Osteoblast (primary cell): ENCODE measurements around the gene ZDHHC16. TPM values are rescaled to one million over a fixed set of nuclear protein-coding genes. Genes with fewer than 3 reads are reported as not detected.
A peak's percentile ranks its signal among the peaks of the same experiment; 100 is the strongest.

Experiments
- DNase-seq: peaks from one replicate; pipeline ENCODE4 v3.0.0; 2011; ENCODE audit warnings: low spot score, mixed read lengths; ENCODE audit not compliant: insufficient read length; ENCODE audit errors: missing footprints
- H2AFZ ChIP-seq: 2 replicates; pipeline ENCODE4 v1.6.0; 2011; ENCODE audit warnings: mild to moderate bottlenecking, low read length
- H3K27ac ChIP-seq: 2 replicates; pipeline ENCODE4 v1.5.1; 2011; ENCODE audit warnings: mild to moderate bottlenecking, low read depth, low read length, moderate library complexity
- H3K27me3 ChIP-seq: 2 replicates; pipeline ENCODE4 v1.6.0; 2012; ENCODE audit warnings: mild to moderate bottlenecking, control low read depth, inconsistent platforms, low read length, moderate library complexity; ENCODE audit not compliant: insufficient read depth
- H3K36me3 ChIP-seq: 2 replicates; pipeline ENCODE4 v1.5.1; 2011; ENCODE audit warnings: mild to moderate bottlenecking, low read length, control low read depth, moderate library complexity; ENCODE audit not compliant: insufficient read depth
- H3K4me1 ChIP-seq: 2 replicates; pipeline ENCODE4 v1.5.1; 2011; ENCODE audit warnings: mild to moderate bottlenecking, low read length, control low read depth, moderate library complexity; ENCODE audit not compliant: insufficient read depth
- H3K4me2 ChIP-seq: 2 replicates; pipeline ENCODE4 v1.6.0; 2011; ENCODE audit warnings: mild to moderate bottlenecking, low read length; ENCODE audit not compliant: insufficient read depth
- H3K4me3 ChIP-seq: fragments of 200-600 bp; sonication (generic); 3 replicates; pipeline ENCODE4 v1.5.1; 2012; ENCODE audit warnings: mild to moderate bottlenecking, low read length, inconsistent platforms; ENCODE audit not compliant: insufficient read depth
- H3K79me2 ChIP-seq: 2 replicates; pipeline ENCODE4 v1.6.0; 2012; ENCODE audit warnings: mild to moderate bottlenecking, low read length, control low read depth, inconsistent platforms; ENCODE audit not compliant: insufficient read depth
- H3K9me3 ChIP-seq: 2 replicates; pipeline ENCODE4 v1.5.1; 2011; ENCODE audit warnings: low read depth, low read length, control low read depth
- H4K20me1 ChIP-seq: 2 replicates; pipeline ENCODE4 v1.6.0; 2012; ENCODE audit warnings: mild to moderate bottlenecking, low read length, control low read depth; ENCODE audit not compliant: insufficient read depth
- total RNA-seq: library from RNA; depleted of rRNA; stranded (reverse); fragments of >200 nt; gene quantifications from 2 replicates; pipeline ENCODE4 v1.2.3, GENCODE V29; 2012
- TF ChIP-seq, protein P1 (sequence below): IDR thresholded peaks from 2 replicates; pipeline ENCODE4 v1.5.1; 2011; ENCODE audit warnings: mild to moderate bottlenecking, low read depth, low read length, moderate library complexity; ENCODE audit errors: extremely low read depth

The ZDHHC16 gene
- total RNA-seq, 1 donor, result 39.8 TPM

DNA sequence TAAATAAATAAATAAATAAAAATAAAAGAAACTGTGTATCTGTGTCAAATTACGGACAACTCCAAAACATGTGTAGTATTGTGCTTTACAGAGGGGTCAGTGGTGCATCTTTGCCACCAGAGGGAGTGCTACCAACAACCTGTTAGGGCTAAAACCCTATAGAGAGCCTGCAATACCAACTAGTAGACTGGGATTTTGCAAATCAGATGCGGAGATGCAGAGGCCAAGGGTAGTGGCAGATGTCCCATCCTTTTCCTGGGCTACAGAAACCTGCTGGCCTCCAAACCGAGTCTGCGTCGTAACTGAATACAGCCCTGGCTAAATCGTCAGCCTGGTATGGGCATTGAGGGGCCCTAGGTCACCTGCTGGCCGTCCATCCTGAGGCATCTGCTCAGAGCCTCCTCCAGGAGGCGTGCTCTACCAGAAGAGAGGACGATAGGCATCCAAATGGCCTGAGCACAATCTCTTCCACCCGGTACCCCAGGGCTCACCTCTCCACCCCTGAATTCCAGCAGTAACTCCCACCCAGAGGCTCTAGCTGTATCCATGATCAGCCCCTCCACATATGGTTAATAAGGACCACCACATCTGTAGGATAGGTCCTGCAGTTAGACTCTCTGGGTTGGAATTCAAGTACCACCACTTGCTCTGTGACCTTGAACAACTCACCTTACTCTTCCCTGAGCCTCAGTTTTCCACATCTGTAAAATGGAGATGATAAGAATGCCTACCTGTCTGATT, 38.6 kb upstream of the ZDHHC16 start:
- H3K36me3 ChIP-seq, result no peaks in the 10 kb centered on the region
- H4K20me1 ChIP-seq, result no peaks in the 10 kb centered on the region
- peak overlapping the region; percentile 88 for H3K4me2 ChIP-seq
- H3K9me3 ChIP-seq, result no peaks in the 10 kb centered on the region
- TF ChIP-seq, protein P1, sequence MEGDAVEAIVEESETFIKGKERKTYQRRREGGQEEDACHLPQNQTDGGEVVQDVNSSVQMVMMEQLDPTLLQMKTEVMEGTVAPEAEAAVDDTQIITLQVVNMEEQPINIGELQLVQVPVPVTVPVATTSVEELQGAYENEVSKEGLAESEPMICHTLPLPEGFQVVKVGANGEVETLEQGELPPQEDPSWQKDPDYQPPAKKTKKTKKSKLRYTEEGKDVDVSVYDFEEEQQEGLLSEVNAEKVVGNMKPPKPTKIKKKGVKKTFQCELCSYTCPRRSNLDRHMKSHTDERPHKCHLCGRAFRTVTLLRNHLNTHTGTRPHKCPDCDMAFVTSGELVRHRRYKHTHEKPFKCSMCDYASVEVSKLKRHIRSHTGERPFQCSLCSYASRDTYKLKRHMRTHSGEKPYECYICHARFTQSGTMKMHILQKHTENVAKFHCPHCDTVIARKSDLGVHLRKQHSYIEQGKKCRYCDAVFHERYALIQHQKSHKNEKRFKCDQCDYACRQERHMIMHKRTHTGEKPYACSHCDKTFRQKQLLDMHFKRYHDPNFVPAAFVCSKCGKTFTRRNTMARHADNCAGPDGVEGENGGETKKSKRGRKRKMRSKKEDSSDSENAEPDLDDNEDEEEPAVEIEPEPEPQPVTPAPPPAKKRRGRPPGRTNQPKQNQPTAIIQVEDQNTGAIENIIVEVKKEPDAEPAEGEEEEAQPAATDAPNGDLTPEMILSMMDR, result peak; percentile 83
- H3K4me1 ChIP-seq, result peaks cover 4% of the 10 kb centered on the region
- no peaks in the 10 kb centered on the region for H3K79me2 ChIP-seq
- no peak overlapping the region for H3K27ac ChIP-seq
- peak overlapping the region; percentile 50 for H3K4me3 ChIP-seq
- peak; percentile 93 for DNase-seq
- H3K27me3 ChIP-seq, result no peaks in the 10 kb centered on the region
- peak overlapping the region; percentile 72 for H2AFZ ChIP-seq

DNA sequence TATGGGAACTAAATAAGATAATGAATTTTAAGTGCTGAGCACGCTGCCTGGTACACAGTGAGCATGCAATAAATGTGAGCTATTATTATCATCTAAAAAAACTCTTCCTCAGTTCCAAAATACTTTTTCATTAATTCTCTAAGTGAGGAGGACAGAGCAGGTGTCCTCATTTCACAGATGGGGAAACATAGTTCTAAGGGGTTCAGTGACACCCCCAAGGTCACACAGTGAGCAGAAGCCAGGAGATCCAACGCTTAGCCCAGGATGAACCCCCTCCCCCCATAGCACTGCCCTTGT, 38.1 kb upstream of the ZDHHC16 start:
- TF ChIP-seq, protein P1, result no peak
- no peaks in the 10 kb centered on the region for H3K36me3 ChIP-seq
- peaks cover 4% of the 10 kb centered on the region for H3K4me1 ChIP-seq

DNA sequence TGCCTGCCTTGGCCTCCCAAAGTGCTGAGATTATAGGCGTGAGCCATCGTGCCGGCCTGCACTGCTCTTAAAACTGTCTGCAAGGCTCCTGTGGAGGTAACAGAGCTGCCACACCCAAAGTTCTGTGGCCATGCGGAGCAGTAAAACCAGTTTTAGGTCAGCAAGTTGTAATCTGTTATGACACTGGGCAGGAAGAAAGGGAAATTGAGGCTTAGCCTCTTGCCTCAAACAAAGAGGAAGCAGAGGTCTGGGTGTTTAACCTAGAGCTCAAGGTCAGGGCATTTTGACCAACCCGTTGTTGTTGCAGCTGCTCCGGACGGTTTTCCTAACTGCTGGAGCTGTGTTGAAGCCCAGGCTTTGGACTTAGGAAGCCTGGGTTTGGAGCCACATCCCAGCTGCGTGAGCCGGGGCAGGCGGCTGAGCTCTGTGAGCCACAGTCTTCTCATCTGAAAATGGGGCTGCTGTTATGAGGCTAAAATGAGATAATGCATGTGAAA, 37.4 kb upstream of the ZDHHC16 start:
- no peaks in the 10 kb centered on the region for H4K20me1 ChIP-seq
- H2AFZ ChIP-seq, result no peak overlapping the region
- TF ChIP-seq, protein P1, result no peak
- no peak overlapping the region for H3K27ac ChIP-seq
- H3K36me3 ChIP-seq, result no peaks in the 10 kb centered on the region
- no peak overlapping the region for H3K4me2 ChIP-seq
- DNase-seq, result no peak
- H3K9me3 ChIP-seq, result no peaks in the 10 kb centered on the region
- H3K27me3 ChIP-seq, result no peaks in the 10 kb centered on the region
- H3K4me3 ChIP-seq, result no peak overlapping the region
- peaks cover 4% of the 10 kb centered on the region for H3K4me1 ChIP-seq
- no peaks in the 10 kb centered on the region for H3K79me2 ChIP-seq

More for the DNA sequence above, 38.1 kb upstream of the ZDHHC16 start:
- no peak for DNase-seq
- Histone ChIP-seq H2AFZ (no peak overlapping the region), H4K20me1 (no peaks in the 10 kb centered on the region), H3K9me3 (no peaks in the 10 kb centered on the region), H3K4me2 (no peak overlapping the region), H3K27ac (no peak overlapping the region), H3K27me3 (no peaks in the 10 kb centered on the region), H3K4me3 (no peak overlapping the region), H3K79me2 (no peaks in the 10 kb centered on the region)

DNA sequence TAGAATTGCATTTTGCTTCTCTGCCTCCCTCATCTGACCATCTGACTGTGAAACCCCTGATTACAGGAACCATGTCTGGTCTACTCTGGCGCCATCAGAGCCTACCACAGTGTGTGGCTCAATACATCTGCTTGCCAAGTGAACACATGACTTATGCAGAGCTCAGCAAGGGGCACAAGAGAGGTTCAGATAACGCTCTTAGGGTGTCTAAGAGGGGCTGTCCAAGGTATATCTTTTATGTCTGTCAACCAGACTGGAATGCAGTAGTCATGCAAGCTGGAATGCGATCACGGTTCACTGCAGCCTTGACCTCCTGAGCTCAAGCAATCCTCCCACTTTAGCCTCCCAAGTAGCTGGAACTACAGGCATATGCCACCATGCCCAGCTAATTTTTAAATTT, 34.6 kb upstream of the ZDHHC16 start:
- TF ChIP-seq, protein P1, result no peak
- peaks cover 1% of the 10 kb centered on the region for H3K36me3 ChIP-seq
- no peak overlapping the region for H3K4me2 ChIP-seq
- H4K20me1 ChIP-seq, result no peaks in the 10 kb centered on the region
- DNase-seq, result peak; percentile 8
- H3K79me2 ChIP-seq, result no peaks in the 10 kb centered on the region
- H3K9me3 ChIP-seq, result no peaks in the 10 kb centered on the region
- H3K4me3 ChIP-seq, result no peak overlapping the region
- no peaks in the 10 kb centered on the region for H3K27me3 ChIP-seq
- no peak overlapping the region for H2AFZ ChIP-seq
- H3K27ac ChIP-seq, result no peak overlapping the region
- peaks cover 9% of the 10 kb centered on the region for H3K4me1 ChIP-seq
